ENCODE data around the gene CACNA1E. TPM values are rescaled to one million over a fixed set of nuclear protein-coding genes. Genes with fewer than 3 reads are reported as not detected.

Gene CACNA1E
- total RNA-seq, 1 experiment from 2014 or later: not detected

DNA sequence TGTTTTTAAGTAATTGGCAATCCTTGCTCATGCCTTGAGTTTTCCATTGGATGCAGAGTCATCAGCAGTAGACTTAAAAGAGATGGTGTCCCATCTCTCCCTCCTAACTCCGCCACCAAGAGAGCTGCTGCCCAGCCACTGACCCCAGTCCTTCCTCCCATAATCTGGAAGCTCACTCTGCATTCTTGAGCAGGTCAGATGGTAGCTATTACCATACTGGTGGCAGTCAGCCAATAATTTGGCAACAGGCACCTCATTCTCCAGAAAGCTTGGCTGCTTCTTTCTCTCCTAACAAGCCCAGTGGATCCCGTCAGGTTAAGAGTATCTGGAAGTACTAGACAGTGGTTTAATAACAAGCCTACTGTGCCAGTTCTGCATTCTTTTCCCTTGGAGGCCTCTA lies 306.1 kb downstream of the CACNA1E start:
- no TSS peak for BruUV-seq (replicated peaks)
- H3K9me3 ChIP-seq (ENCODE audit: low read depth, low read length, poor library complexity, severe bottlenecking): no peaks in the 10 kb centered on the region
- peaks cover 73% of the 10 kb centered on the region for H3K27me3 ChIP-seq (replicated peaks; ENCODE audit: insufficient read depth, low read depth, low read length, poor library complexity)
- no peak overlapping the region for H3K4me3 ChIP-seq (ENCODE audit: low read depth, low read length, poor library complexity, severe bottlenecking)
- H3K27ac ChIP-seq (ENCODE audit: low read depth, low read length, poor library complexity, severe bottlenecking): no peak overlapping the region
- DNase-seq (ENCODE audit: low spot score): no peak
- no peaks in the 10 kb centered on the region for H3K4me1 ChIP-seq (ENCODE audit: insufficient read depth, low read length, poor library complexity, severe bottlenecking)
- TF ChIP-seq EZH2 (IDR thresholded peaks at IDR 0.05; ENCODE audit: borderline replicate concordance, low read depth, low read length, poor library complexity, severe bottlenecking): no peak
- TF ChIP-seq, protein P1, sequence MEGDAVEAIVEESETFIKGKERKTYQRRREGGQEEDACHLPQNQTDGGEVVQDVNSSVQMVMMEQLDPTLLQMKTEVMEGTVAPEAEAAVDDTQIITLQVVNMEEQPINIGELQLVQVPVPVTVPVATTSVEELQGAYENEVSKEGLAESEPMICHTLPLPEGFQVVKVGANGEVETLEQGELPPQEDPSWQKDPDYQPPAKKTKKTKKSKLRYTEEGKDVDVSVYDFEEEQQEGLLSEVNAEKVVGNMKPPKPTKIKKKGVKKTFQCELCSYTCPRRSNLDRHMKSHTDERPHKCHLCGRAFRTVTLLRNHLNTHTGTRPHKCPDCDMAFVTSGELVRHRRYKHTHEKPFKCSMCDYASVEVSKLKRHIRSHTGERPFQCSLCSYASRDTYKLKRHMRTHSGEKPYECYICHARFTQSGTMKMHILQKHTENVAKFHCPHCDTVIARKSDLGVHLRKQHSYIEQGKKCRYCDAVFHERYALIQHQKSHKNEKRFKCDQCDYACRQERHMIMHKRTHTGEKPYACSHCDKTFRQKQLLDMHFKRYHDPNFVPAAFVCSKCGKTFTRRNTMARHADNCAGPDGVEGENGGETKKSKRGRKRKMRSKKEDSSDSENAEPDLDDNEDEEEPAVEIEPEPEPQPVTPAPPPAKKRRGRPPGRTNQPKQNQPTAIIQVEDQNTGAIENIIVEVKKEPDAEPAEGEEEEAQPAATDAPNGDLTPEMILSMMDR (conservative IDR thresholded peaks at IDR 0.05; ENCODE audit: low read depth, low read length): no peak
- CTCF ChIA-PET: no interaction called here
- intact Hi-C loops (cut with micrococcal nuclease; ENCODE audit: unreplicated experiment): no loop called here
- POLR2A ChIA-PET (ENCODE audit: low non-redundant PET): no interaction called here
- no peaks in the 10 kb centered on the region for H3K36me3 ChIP-seq (ENCODE audit: insufficient read depth, low read length, poor library complexity, severe bottlenecking)

DNA sequence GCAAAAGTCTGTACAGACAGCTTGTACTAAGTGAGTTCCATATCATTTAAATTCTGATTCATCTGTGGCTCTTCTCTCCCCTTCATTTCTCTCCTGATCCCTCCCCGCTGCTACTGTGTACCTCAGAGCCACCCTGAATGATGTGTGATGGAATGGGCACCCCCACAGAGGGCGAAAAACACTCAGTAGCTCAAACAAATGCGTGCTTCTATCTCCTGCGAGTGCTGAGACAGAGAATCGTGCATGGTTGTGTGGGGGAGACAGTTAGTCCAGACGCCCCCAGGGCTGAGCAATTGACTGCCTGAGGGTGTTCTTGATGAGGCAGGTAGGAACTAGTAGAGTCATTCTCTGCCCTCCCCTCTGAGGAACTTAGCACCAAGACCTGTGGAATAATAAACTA lies 308.4 kb downstream of the CACNA1E start:
- POLR2A ChIA-PET (ENCODE audit: low non-redundant PET): no interaction called here
- BruUV-seq (replicated peaks): no TSS peak

DNA sequence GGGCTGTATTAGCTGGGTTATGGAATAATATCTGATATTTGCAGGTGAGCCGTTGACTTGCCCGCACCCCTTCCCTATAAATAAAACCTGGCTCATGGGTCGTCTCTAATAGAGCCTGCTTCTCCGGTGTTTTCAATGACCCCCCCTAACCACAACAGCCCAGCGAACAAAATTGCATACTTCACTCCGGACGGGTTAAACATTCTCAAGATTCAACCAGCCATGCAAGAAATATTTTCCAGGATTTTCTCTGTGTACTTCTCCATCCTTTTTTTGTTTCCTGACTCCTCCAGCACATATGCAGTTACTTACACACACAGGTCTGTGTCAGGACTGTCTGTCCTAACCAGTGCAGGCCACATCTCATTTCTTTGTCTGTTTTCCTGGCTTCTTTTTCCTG lies 310.5 kb downstream of the CACNA1E start:
- no peaks in the 10 kb centered on the region for H3K36me3 ChIP-seq (ENCODE audit: insufficient read depth, low read length, poor library complexity, severe bottlenecking)
- no peak overlapping the region for H3K27ac ChIP-seq (ENCODE audit: low read depth, low read length, poor library complexity, severe bottlenecking)
- TF ChIP-seq, protein P1 (conservative IDR thresholded peaks at IDR 0.05; ENCODE audit: low read depth, low read length): no peak
- TF ChIP-seq EZH2 (IDR thresholded peaks at IDR 0.05; ENCODE audit: borderline replicate concordance, low read depth, low read length, poor library complexity, severe bottlenecking): no peak
- ChIA-PET POLR2A (ENCODE audit: low non-redundant PET) (no interaction called here), CTCF (no interaction called here)
- intact Hi-C loops (cut with micrococcal nuclease; ENCODE audit: unreplicated experiment): no loop called here
- H3K4me3 ChIP-seq (ENCODE audit: low read depth, low read length, poor library complexity, severe bottlenecking): no peak overlapping the region
- H3K4me1 ChIP-seq (ENCODE audit: insufficient read depth, low read length, poor library complexity, severe bottlenecking): no peaks in the 10 kb centered on the region
- no peak for DNase-seq (ENCODE audit: low spot score)
- peaks cover 50% of the 10 kb centered on the region for H3K27me3 ChIP-seq (replicated peaks; ENCODE audit: insufficient read depth, low read depth, low read length, poor library complexity)
- no peaks in the 10 kb centered on the region for H3K9me3 ChIP-seq (ENCODE audit: low read depth, low read length, poor library complexity, severe bottlenecking)
- no TSS peak for BruUV-seq (replicated peaks)

More for the DNA sequence above, 308.4 kb downstream of the CACNA1E start:
- Histone ChIP-seq H3K4me1 (ENCODE audit: insufficient read depth, low read length, poor library complexity, severe bottlenecking) (no peaks in the 10 kb centered on the region), H3K27me3 (replicated peaks; ENCODE audit: insufficient read depth, low read depth, low read length, poor library complexity) (peaks cover 60% of the 10 kb centered on the region), H3K27ac (ENCODE audit: low read depth, low read length, poor library complexity, severe bottlenecking) (no peak overlapping the region), H3K9me3 (ENCODE audit: low read depth, low read length, poor library complexity, severe bottlenecking) (no peaks in the 10 kb centered on the region), H3K36me3 (ENCODE audit: insufficient read depth, low read length, poor library complexity, severe bottlenecking) (no peaks in the 10 kb centered on the region), H3K4me3 (ENCODE audit: low read depth, low read length, poor library complexity, severe bottlenecking) (no peak overlapping the region)
- intact Hi-C loops (cut with micrococcal nuclease; ENCODE audit: unreplicated experiment): no loop called here
- TF ChIP-seq, protein P1 (conservative IDR thresholded peaks at IDR 0.05; ENCODE audit: low read depth, low read length): no peak
- no peak for TF ChIP-seq EZH2 (IDR thresholded peaks at IDR 0.05; ENCODE audit: borderline replicate concordance, low read depth, low read length, poor library complexity, severe bottlenecking)
- CTCF ChIA-PET: no interaction called here
- no peak for DNase-seq (ENCODE audit: low spot score)
